Omental fat pad (tissue), 4 donors: ENCODE measurements around the gene EFNA5. TPM values are rescaled to one million over a fixed set of nuclear protein-coding genes. Genes with fewer than 3 reads are reported as not detected.

ENCODE experiments used
- ATAC-seq: fragments of 150-250 bp; one replicate; pipeline ENCODE4 v1.9.1; 2016; ENCODE audit warnings: mild to moderate bottlenecking, moderate library complexity; ENCODE audit not compliant: low FRiP score
- DNase-seq: peaks from one replicate; pipeline ENCODE4 v3.0.0-alpha.2; 2019; ENCODE audit warnings: low spot score
- CTCF ChIP-seq, 3 donors: fragments of 450-650 bp; IDR thresholded peaks; one replicate each; pipeline ENCODE4 v1.5.1; 2016 to 2017; ENCODE audit warnings: antibody characterized with exemption in 3 of 3, mild to moderate bottlenecking in 3 of 3, moderate library complexity in 2 of 3
- total RNA-seq, 4 donors: library from RNA; depleted of rRNA; stranded (reverse); fragments of >200 nt; gene quantifications; one replicate each; pipeline ENCODE4 v1.1.0, GENCODE V29; 2016

EFNA5 gene
- total RNA-seq, 4 donors from 2014 or later, result 9.0 to 26.3 (median 14.0) TPM

- no peak for TF ChIP-seq CTCF (IDR thresholded peaks at IDR 0.05)
- no peak for DNase-seq
- ATAC-seq, result no peak
Observed at GRCh38 chr5:107370396-107370968, 300.3 kb downstream of the EFNA5 start.

GRCh38 chr5:107369622-107370021 is 301.1 kb downstream of the EFNA5 start:
- no peak for TF ChIP-seq CTCF (IDR thresholded peaks at IDR 0.05)
- DNase-seq (no peak), ATAC-seq (no peak)

GRCh38 chr5:107368615-107369014 is 302.1 kb downstream of the EFNA5 start:
- no peak for TF ChIP-seq CTCF (IDR thresholded peaks at IDR 0.05)
- ATAC-seq (no peak), DNase-seq (no peak)

- no peak for DNase-seq
- no peak for ATAC-seq
- TF ChIP-seq CTCF (IDR thresholded peaks at IDR 0.05), result no peak
Observed at GRCh38 chr5:107367939-107368338, 302.8 kb downstream of the EFNA5 start.

GRCh38 chr5:107367480-107367879 is 303.3 kb downstream of the EFNA5 start:
- no peak for ATAC-seq
- no peak for TF ChIP-seq CTCF (IDR thresholded peaks at IDR 0.05)

GRCh38 chr5:107365320-107366109 is 305.2 kb downstream of the EFNA5 start:
- no peak for DNase-seq
- no peak for ATAC-seq
- TF ChIP-seq CTCF (IDR thresholded peaks at IDR 0.05), result no peak

More at GRCh38 chr5:107367480-107367879, 303.3 kb downstream of the EFNA5 start:
- no peak for DNase-seq
